Ovary (tissue), 3 donors: ENCODE measurements around the gene TLR3.
"Not testable (repeated sequence)": the region's sequence is repeated elsewhere in the genome, so short reads cannot be mapped to it uniquely, and the experiment has no call there.

Experiments
- EP300 ChIP-seq: sonication (generic); formaldehyde crosslinking; IDR thresholded peaks from one replicate; pipeline ENCODE4 v1.6.1; 2017; ENCODE audit warnings: antibody characterized with exemption
- TF ChIP-seq, protein P1 (sequence below), 3 donors: fragments of 450-650 bp in 2 of 3; fragments of 200-600 bp in 1 of 3; IDR thresholded peaks; one replicate each; pipeline versions ENCODE4 v1.5.1 to v1.8.0; 2016 to 2022; ENCODE audit warnings: antibody characterized with exemption in 3 of 3, mild to moderate bottlenecking in 1 of 3
- donor health status: DM: no; HTN: no; CAD: no.

DNA sequence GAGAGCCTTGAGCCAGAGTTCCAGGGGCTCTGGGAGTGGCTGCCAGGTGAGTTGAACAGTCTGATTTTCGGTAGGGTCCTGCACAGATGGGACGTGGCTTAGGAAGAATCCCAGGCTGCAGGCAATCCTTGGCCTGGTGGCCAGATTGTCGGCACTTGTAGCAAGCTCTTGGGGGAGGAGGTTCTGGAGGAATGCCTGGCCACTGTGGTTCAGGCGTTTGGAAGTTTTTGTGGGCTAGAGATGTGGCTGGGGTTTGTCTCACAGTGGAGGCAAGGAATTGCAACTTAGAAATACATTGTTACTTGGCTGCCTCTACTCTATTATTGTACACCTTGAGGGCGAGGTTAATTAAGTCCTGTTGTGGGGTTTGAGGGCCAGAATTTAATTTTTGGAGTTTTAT is 21.5 kb upstream of the TLR3 start:
- TF ChIP-seq, protein P1, sequence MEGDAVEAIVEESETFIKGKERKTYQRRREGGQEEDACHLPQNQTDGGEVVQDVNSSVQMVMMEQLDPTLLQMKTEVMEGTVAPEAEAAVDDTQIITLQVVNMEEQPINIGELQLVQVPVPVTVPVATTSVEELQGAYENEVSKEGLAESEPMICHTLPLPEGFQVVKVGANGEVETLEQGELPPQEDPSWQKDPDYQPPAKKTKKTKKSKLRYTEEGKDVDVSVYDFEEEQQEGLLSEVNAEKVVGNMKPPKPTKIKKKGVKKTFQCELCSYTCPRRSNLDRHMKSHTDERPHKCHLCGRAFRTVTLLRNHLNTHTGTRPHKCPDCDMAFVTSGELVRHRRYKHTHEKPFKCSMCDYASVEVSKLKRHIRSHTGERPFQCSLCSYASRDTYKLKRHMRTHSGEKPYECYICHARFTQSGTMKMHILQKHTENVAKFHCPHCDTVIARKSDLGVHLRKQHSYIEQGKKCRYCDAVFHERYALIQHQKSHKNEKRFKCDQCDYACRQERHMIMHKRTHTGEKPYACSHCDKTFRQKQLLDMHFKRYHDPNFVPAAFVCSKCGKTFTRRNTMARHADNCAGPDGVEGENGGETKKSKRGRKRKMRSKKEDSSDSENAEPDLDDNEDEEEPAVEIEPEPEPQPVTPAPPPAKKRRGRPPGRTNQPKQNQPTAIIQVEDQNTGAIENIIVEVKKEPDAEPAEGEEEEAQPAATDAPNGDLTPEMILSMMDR (IDR thresholded peaks at IDR 0.05): not testable (repeated sequence)
- not testable (repeated sequence) for TF ChIP-seq EP300
